MG63 (cell line): ENCODE data around the gene DAGLA. TPM values are rescaled to one million over a fixed set of nuclear protein-coding genes. Genes with fewer than 3 reads are reported as not detected.

Experiments
- DNase-seq: peaks from one replicate; pipeline ENCODE4 v3.0.0-alpha.2; 2020
- H3K27me3 ChIP-seq: fragments of 250-450 bp; sonication (Bioruptor Pico); 2 replicates; pipeline ENCODE4 v1.5.1; 2020; ENCODE audit warnings: mild to moderate bottlenecking, moderate library complexity
- H3K36me3 ChIP-seq: fragments of 250-450 bp; sonication (Bioruptor Pico); 2 replicates; pipeline ENCODE4 v1.5.1; 2020; ENCODE audit warnings: mild to moderate bottlenecking, moderate library complexity
- H3K4me3 ChIP-seq: fragments of 250-450 bp; sonication (Bioruptor Pico); 2 replicates; pipeline ENCODE4 v1.5.1; 2020; ENCODE audit warnings: mild to moderate bottlenecking, moderate library complexity
- H3K9me3 ChIP-seq: fragments of 250-450 bp; sonication (Bioruptor Pico); 2 replicates; pipeline ENCODE4 v1.5.1; 2020; ENCODE audit warnings: mild to moderate bottlenecking, moderate library complexity
- total RNA-seq: library from RNA; depleted of rRNA; stranded (reverse); fragments of >200 nt; shearing (Covaris generic); gene quantifications from 2 replicates; pipeline ENCODE4 v1.2.3, GENCODE V29; 2014; ENCODE audit warnings: low replicate concordance

Gene DAGLA
- total RNA-seq, 1 experiment from 2014 or later: 1.3 TPM

GRCh38 chr11:61695917-61696316 lies 15.7 kb downstream of the DAGLA start:
- Histone ChIP-seq H3K9me3 (no peaks in the 10 kb centered on the region), H3K27me3 (no peaks in the 10 kb centered on the region), H3K36me3 (no peaks in the 10 kb centered on the region), H3K4me3 (no peak overlapping the region)
- peak; percentile 88 for DNase-seq

GRCh38 chr11:61696602-61697001 lies 16.4 kb downstream of the DAGLA start:
- DNase-seq: no peak

GRCh38 chr11:61697078-61697502 lies 16.9 kb downstream of the DAGLA start:
- DNase-seq: peak; percentile 36
- H3K4me3 ChIP-seq: no peak overlapping the region
- H3K27me3 ChIP-seq: no peaks in the 10 kb centered on the region
- no peaks in the 10 kb centered on the region for H3K36me3 ChIP-seq
- H3K9me3 ChIP-seq: no peaks in the 10 kb centered on the region

More at GRCh38 chr11:61696602-61697001, 16.4 kb downstream of the DAGLA start:
- no peaks in the 10 kb centered on the region for H3K36me3 ChIP-seq
- H3K27me3 ChIP-seq: no peaks in the 10 kb centered on the region
- H3K4me3 ChIP-seq: no peak overlapping the region
- no peaks in the 10 kb centered on the region for H3K9me3 ChIP-seq

GRCh38 chr11:61697764-61698163 lies 17.6 kb downstream of the DAGLA start:
- no peaks in the 10 kb centered on the region for H3K27me3 ChIP-seq
- DNase-seq: no peak
- H3K9me3 ChIP-seq: no peaks in the 10 kb centered on the region
- no peak overlapping the region for H3K4me3 ChIP-seq
- H3K36me3 ChIP-seq: no peaks in the 10 kb centered on the region

DNA sequence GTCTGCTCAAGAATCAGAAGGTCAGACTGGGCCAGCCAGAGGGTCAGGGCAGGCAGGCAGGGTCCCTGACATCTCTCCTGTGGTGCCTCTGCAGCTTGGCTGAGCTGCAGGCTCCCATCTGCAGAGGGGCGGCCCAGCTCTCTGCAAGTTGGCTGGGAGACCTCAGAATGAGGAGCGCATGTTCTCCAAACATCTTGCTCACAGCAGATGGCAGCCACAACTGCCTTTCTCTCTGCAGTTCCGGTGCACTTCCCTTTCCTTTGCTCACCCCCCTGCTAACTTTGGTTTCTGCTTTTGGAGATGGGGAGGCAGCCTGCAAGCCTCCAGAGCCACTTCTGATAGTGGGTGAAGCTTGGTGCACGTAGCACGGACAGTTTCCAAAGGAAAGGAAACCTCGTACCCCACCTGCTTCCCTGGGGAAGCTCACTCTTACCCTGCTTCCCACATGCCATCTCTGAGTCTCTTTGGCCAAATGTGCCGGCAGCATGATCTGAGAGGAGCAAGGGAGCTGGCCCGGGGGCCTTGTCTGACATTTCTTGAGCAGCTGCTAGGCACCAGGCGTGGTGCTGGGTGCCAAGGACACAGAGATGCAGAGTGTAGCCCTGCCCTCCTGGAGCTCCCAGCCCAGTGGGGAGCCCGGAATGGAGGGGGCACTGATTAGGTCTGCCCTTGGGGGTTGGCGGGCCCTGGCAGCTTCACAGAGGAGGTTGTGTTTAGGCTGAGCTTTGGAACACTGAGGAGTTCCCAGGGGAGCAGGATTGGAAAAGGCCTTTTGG lies 18.2 kb downstream of the DAGLA start:
- Histone ChIP-seq H3K9me3 (no peaks in the 10 kb centered on the region), H3K27me3 (no peaks in the 10 kb centered on the region), H3K36me3 (no peaks in the 10 kb centered on the region), H3K4me3 (no peak overlapping the region)
- DNase-seq: no peak

- Histone ChIP-seq H3K36me3 (no peaks in the 10 kb centered on the region), H3K9me3 (no peaks in the 10 kb centered on the region), H3K4me3 (no peak overlapping the region), H3K27me3 (no peaks in the 10 kb centered on the region)
- peak; percentile 47 for DNase-seq
Measured at GRCh38 chr11:61699737-61700160, 19.6 kb downstream of the DAGLA start.

DNA sequence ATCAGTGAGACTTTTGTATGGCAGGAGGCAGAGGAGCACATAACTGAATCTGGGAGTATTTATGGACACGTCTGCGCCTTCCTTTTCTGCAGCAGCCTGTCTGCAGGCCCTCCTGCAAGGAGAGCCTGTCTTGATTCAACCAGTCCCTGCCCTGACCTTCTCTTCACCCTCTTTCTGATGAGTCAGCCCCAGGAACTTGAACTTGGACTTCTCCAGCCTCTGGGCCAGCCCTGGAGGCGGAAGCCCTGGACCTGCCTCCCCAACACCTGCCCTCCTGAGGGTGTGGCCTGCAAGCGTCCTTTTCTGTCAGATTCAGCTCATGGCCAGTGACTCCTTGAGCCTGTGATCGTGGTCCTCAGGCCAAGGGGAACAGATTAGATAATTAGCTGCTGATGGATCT lies 20.0 kb downstream of the DAGLA start:
- peak; percentile 78 for DNase-seq
- Histone ChIP-seq H3K4me3 (no peak overlapping the region), H3K27me3 (no peaks in the 10 kb centered on the region), H3K36me3 (no peaks in the 10 kb centered on the region), H3K9me3 (no peaks in the 10 kb centered on the region)

GRCh38 chr11:61700720-61701119 lies 20.5 kb downstream of the DAGLA start:
- Histone ChIP-seq H3K4me3 (no peak overlapping the region), H3K9me3 (no peaks in the 10 kb centered on the region), H3K27me3 (no peaks in the 10 kb centered on the region), H3K36me3 (no peaks in the 10 kb centered on the region)
- no peak for DNase-seq

DNA sequence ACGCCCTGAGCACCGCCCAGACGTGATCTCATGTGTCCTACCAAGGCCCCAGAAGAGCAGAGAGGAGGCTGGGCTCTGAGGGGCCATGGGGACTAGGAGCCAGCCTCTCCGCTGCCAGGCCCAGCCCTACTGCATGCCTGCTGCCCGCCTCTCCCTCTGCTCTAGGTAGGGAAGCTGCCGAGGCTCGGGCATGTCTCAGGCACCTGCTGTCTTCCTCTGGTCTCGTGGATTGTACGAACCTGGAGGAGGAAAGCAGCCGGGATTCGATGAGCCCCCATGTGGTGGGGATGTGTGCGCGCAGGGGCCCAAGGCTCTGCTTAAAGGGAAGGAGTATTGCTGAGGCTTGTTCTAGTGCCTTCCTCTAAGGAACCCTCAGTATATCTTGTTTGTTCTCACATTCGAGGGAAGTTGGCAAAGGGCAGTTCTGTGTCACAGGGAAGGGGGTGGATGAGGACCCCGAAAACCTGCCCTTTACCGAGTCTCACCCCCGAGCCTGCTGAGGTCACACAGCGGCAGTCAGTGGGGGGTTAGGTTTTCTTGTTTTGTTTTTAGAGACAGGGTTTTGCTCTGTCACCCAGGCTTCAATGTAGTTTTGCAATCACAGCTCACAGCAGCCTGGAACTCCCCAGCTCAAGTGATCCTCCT lies 21.2 kb downstream of the DAGLA start:
- H3K27me3 ChIP-seq: no peaks in the 10 kb centered on the region
- no peaks in the 10 kb centered on the region for H3K9me3 ChIP-seq
- DNase-seq: no peak
- H3K36me3 ChIP-seq: no peaks in the 10 kb centered on the region
- no peak overlapping the region for H3K4me3 ChIP-seq

DNA sequence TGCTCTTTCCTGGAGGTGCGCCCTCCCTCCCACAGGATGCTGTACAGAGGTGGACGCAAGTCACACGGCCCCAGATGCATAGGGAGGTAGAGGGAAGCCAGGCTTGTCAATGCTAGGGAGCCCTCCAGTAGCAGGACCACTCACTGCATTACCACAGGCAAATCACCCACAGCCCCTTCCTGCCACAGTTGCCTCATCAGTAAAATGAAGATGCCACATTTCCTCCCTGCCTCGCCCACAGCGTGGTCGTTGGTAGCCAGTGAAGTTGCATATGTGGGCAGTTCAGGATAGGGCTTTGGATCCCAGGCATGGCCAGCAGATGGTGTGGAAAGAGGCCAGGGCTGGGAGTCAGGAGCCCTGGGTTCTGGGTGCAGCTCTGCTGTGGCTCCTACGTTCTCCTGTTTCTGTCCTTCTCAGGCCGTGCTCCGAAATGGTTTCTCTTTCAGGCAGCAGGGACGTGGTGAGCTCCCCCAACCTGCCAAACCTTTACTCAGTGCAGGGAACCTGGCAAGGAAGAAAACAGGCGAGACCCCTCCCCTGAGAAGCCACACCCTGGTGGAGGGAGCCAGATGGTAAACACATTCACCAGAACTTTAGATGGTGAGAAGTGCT lies 22.6 kb downstream of the DAGLA start:
- H3K27me3 ChIP-seq: no peaks in the 10 kb centered on the region
- H3K9me3 ChIP-seq: no peaks in the 10 kb centered on the region
- no peak for DNase-seq
- H3K4me3 ChIP-seq: no peak overlapping the region
- H3K36me3 ChIP-seq: no peaks in the 10 kb centered on the region

- H3K36me3 ChIP-seq: no peaks in the 10 kb centered on the region
- no peaks in the 10 kb centered on the region for H3K27me3 ChIP-seq
- no peaks in the 10 kb centered on the region for H3K9me3 ChIP-seq
- H3K4me3 ChIP-seq: no peak overlapping the region
- DNase-seq: no peak
Measured at GRCh38 chr11:61704838-61705237, 24.6 kb downstream of the DAGLA start.

DNA sequence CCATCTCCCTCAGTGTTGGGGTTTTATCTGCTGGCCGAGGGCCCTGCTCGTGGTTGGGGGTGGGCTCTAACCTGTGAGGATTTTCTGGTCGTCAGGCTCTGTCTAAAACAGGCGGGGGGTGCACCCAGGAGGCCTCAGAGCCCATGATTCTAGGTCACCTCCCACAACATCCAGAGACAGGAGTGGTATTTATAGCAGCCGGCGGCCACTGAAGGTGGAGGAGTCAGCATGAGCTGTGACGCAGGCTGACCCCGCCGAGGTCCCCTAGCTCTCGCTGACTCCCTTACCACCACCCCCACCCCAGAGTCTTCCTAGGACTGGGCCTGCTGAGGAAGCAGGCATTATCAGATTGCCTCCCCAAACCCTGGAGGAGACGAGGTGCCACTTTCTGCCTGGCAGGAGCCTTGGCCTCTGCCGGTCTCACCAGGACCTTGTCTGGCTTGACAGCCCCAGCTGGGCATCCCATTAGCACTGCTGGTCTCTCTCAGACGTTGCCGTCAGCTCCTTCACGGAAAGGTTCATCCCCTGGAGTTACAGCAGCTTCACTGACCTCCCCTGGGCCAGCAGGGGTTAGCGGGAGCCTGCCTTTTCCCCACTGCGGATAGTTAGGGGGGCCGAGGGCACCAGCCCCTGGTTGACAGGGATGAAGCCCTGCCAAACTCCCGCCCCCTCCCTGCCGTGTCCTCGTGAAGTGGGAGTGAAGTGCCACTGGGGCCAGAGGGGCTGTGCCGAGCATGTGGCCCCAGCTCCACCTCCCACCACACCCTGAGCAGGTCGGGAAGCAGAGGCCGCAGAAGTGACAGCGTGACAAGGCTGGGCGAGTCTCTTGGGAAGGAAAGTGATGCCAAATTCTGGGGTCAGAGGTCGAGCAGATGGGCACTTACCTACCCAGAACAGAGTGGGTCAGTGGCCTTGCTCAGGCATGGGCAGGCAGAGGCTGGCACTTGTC lies 26.5 kb downstream of the DAGLA start:
- Histone ChIP-seq H3K36me3 (no peaks in the 10 kb centered on the region), H3K9me3 (no peaks in the 10 kb centered on the region), H3K27me3 (no peaks in the 10 kb centered on the region), H3K4me3 (no peak overlapping the region)
- no peak for DNase-seq

DNA sequence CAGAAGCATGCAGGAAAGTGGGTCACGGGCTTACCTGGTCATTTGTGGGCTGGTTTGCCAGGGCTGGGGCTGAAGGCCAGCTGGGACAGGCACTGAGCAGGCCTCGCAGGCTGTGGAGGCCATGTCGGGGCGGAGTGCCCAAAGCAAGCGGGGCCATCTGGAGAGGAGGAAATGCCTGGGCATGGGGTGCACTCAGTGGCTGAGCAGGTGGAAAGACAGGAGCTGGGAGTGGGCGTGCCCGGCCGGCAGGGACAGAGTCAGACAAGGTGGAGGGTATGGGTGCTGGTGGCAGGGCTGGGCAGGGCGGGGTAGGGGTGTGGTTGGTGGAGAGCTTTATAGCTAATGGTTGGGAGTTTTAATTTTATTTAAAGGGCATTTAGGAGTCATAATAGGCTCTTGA lies 27.4 kb downstream of the DAGLA start:
- H3K4me3 ChIP-seq: no peak overlapping the region
- no peaks in the 10 kb centered on the region for H3K27me3 ChIP-seq
- H3K36me3 ChIP-seq: no peaks in the 10 kb centered on the region
- no peak for DNase-seq
- H3K9me3 ChIP-seq: no peaks in the 10 kb centered on the region

DNA sequence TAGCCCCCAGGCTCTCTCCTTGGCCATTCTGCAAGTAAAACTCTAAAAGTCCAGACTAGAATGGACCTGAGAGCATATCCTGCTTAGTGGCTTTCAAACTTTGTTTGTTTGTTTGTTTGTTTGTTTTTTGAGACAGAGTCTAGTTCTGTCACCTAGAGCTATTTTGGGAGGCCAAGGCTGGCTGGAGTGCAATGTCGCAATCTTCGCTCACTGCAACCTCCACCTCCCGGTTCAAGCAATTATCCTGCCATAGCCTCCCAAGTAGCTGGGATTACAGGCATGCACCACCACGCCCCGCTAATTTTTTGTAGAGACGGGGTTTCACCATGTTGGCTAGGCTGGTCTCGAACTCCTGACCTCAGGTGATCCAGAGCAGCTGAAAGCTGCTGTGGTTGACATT lies 28.9 kb downstream of the DAGLA start:
- Histone ChIP-seq H3K4me3 (no peak overlapping the region), H3K27me3 (no peaks in the 10 kb centered on the region), H3K36me3 (no peaks in the 10 kb centered on the region), H3K9me3 (no peaks in the 10 kb centered on the region)
- no peak for DNase-seq

GRCh38 chr11:61709572-61709971 lies 29.4 kb downstream of the DAGLA start:
- DNase-seq: no peak
- H3K36me3 ChIP-seq: no peaks in the 10 kb centered on the region
- no peaks in the 10 kb centered on the region for H3K27me3 ChIP-seq
- H3K4me3 ChIP-seq: no peak overlapping the region
- H3K9me3 ChIP-seq: no peaks in the 10 kb centered on the region

DNA sequence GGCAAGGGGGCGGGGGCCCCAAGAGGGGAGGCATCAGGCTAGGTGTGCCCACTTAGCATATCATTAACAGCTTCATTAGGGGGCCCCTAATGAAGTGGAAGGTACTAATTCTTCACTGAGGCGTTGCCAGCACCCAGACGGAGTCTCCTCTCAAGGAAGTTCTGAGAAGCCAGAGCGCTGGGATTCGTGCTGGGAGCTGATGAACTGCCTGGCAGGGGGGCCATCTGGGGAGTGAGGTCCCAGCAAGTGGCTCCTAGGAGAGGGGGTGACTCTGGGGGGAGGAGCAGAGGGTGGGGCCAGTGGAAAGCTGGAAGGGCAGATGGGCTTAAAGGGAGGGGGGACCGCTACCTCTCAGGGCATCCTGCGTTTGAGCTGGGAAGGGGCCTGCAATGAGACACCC lies 29.8 kb downstream of the DAGLA start:
- H3K36me3 ChIP-seq: no peaks in the 10 kb centered on the region
- no peaks in the 10 kb centered on the region for H3K9me3 ChIP-seq
- H3K27me3 ChIP-seq: no peaks in the 10 kb centered on the region
- H3K4me3 ChIP-seq: no peak overlapping the region
- no peak for DNase-seq

DNA sequence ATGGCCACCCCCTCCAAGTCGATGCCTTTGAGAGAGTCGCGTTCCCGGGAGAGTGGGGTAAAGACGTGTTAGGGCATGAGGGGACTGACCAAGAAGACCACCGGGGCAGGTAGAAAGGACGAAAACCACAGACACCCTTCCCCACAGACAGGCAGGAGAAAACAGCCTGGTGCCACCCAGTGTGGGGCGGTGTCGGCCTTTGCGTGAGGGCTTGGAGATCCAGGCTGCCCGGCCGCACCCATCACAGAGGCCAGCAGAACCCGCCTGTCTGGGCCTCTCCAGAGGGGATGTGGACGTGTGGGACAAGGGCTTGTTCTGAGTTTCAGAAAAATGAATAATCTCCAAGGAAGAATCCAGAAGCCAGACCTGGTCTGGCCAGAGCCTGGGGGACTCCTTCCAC lies 30.8 kb downstream of the DAGLA start:
- no peak for DNase-seq
- H3K36me3 ChIP-seq: no peaks in the 10 kb centered on the region
- no peaks in the 10 kb centered on the region for H3K27me3 ChIP-seq
- no peaks in the 10 kb centered on the region for H3K9me3 ChIP-seq
- H3K4me3 ChIP-seq: no peak overlapping the region
